GM12878 (cell line): Measurements from ENCODE around the gene RALB. TPM values are rescaled to one million over a fixed set of nuclear protein-coding genes. Genes with fewer than 3 reads are reported as not detected.

Experiments
- BMI1 ChIP-seq: fragments of 450-650 bp; IDR thresholded peaks from 2 replicates; pipeline ENCODE4 v1.6.1; 2016; ENCODE audit warnings: mild to moderate bottlenecking, moderate library complexity, borderline replicate concordance
- E2F4 ChIP-seq: IDR thresholded peaks from 2 replicates; pipeline ENCODE4 v1.6.1; 2012; ENCODE audit warnings: low read depth, low read length, improper control_type of control experiment
- ETV6 ChIP-seq, 2 experiments: fragments of 450-650 bp in 1 of 2; IDR thresholded peaks in 1 of 2; conservative IDR thresholded peaks in 1 of 2; 2 replicates each; pipeline ENCODE4 v1.6.1; 2014; ENCODE audit warnings: antibody characterized with exemption in 1 of 2, borderline replicate concordance in 1 of 2, low read depth in 1 of 2, mild to moderate bottlenecking in 1 of 2, moderate library complexity in 1 of 2
- FOXM1 ChIP-seq: IDR thresholded peaks from 2 replicates; pipeline ENCODE4 v1.6.1; 2012; ENCODE audit warnings: low read depth, mild to moderate bottlenecking, inconsistent platforms, low read length, moderate library complexity
- HDAC2 ChIP-seq: fragments of 200-600 bp; sonication (generic); IDR thresholded peaks from 2 replicates; pipeline ENCODE4 v1.6.1; 2017
- NBN ChIP-seq: fragments of 450-650 bp; IDR thresholded peaks from 2 replicates; pipeline ENCODE4 v1.6.1; 2016
- NFYA ChIP-seq: IDR thresholded peaks from 2 replicates; pipeline ENCODE4 v1.6.1; 2011; ENCODE audit warnings: low read depth, mild to moderate bottlenecking, low read length, improper control_type of control experiment, borderline replicate concordance
- NFYB ChIP-seq: IDR thresholded peaks from 2 replicates; pipeline ENCODE4 v1.6.1; 2011; ENCODE audit warnings: low read depth, mild to moderate bottlenecking, low read length, improper control_type of control experiment, moderate library complexity; ENCODE audit not compliant: insufficient read depth
- PAX5 ChIP-seq: IDR thresholded peaks from 2 replicates; pipeline ENCODE4 v1.6.1; 2011; ENCODE audit warnings: low read depth, low read length, borderline replicate concordance
- PKNOX1 ChIP-seq: fragments of 450-650 bp; IDR thresholded peaks from 2 replicates; pipeline ENCODE4 v1.6.1; 2016; ENCODE audit warnings: mild to moderate bottlenecking
- POLR2AphosphoS5 ChIP-seq: IDR thresholded peaks from 2 replicates; pipeline ENCODE4 v1.6.1; 2011; ENCODE audit warnings: mild to moderate bottlenecking, low read length, inconsistent platforms
- SMAD1 ChIP-seq: fragments of 450-650 bp; IDR thresholded peaks from 2 replicates; pipeline ENCODE4 v1.6.1; 2018; ENCODE audit warnings: mild to moderate bottlenecking, low read depth; ENCODE audit not compliant: partially characterized antibody
- SREBF2 ChIP-seq: IDR thresholded peaks from 2 replicates; pipeline ENCODE4 v1.6.1; 2012; ENCODE audit warnings: mild to moderate bottlenecking, low read length
- STAT1 ChIP-seq: fragments of 450-650 bp; conservative IDR thresholded peaks from 2 replicates; pipeline ENCODE4 v1.6.1; 2014; ENCODE audit warnings: antibody characterized with exemption, mild to moderate bottlenecking
- polyA plus RNA-seq, 11 experiments: library from polyadenylated mRNA; depleted of rRNA in 4 of 11; unstranded in 6 of 11; stranded (reverse) in 5 of 11; fragments of >200 nt; fragmentation: Nextera tagmentation in 4 of 11; fragmentation: Illumina TruSeq in 1 of 11; extraction: Ambion mirVana in 4 of 11; extraction: Trizol in 1 of 11; gene quantifications; 1 replicate in 1 of 11; 2 replicates in 10 of 11; pipeline versions ENCODE4 v1.2.1 to v1.2.3, GENCODE V29; 2011 to 2016; ENCODE audit warnings: inconsistent platforms in 2 of 11, missing spikeins in 2 of 11, low read depth in 1 of 11
- total RNA-seq, 4 experiments: library from RNA; depleted of rRNA in 3 of 4; stranded (reverse); fragments of >200 nt in 3 of 4; fragmentation: Illumina TruSeq in 1 of 4; extraction: Trizol in 1 of 4; gene quantifications; 2 replicates each; pipeline versions ENCODE4 v1.2.1 to v1.2.3, GENCODE V29; 2013 to 2021
- TF ChIP-seq, protein P1 (sequence below): IDR thresholded peaks from 2 replicates; pipeline ENCODE4 v1.6.1; 2012; ENCODE audit warnings: low read depth, low read length, improper control_type of control experiment
- TF ChIP-seq, protein P2 (sequence below): IDR thresholded peaks from 2 replicates; pipeline ENCODE4 v1.6.1; 2012; ENCODE audit warnings: improper control_type of control experiment, low read depth, low read length; ENCODE audit not compliant: insufficient replicate concordance
- TF ChIP-seq, protein P3 (sequence below): fragments of 450-650 bp; IDR thresholded peaks from 2 replicates; pipeline ENCODE4 v1.6.1; 2018; ENCODE audit warnings: mild to moderate bottlenecking, low read depth, moderate library complexity; ENCODE audit not compliant: partially characterized antibody
- TF ChIP-seq, protein P4 (sequence below): IDR thresholded peaks from 2 replicates; pipeline ENCODE4 v1.6.1; 2011; ENCODE audit warnings: low read depth, mild to moderate bottlenecking, low read length, moderate library complexity, borderline replicate concordance; ENCODE audit errors: extremely low read depth

Gene RALB
- total and polyA plus RNA-seq, 10 of the 15 experiments (the other 5 are each of a cell fraction or from before 2014, with no cell fraction given), result 8.3 to 54.0 (median 24.2) TPM

- TF ChIP-seq, protein P1, sequence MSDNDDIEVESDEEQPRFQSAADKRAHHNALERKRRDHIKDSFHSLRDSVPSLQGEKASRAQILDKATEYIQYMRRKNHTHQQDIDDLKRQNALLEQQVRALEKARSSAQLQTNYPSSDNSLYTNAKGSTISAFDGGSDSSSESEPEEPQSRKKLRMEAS, result no peak; the same call in 1 of the 2 replicates
- TF ChIP-seq HDAC2, result no peak
- no peak for TF ChIP-seq BMI1
- TF ChIP-seq POLR2AphosphoS5, result no peak
- no peak for TF ChIP-seq PAX5
- TF ChIP-seq NBN, result no peak
- no peak for TF ChIP-seq SREBF2
- TF ChIP-seq ETV6 (conservative IDR thresholded peaks at IDR 0.05 in 1 of 2, IDR thresholded peaks at IDR 0.05 in 1 of 2; ENCODE audit: borderline replicate concordance in 1 of 2, low read depth in 1 of 2), result peak in 1 of 2 experiments; percentile 78; a peak in 2 of 4 replicates
- TF ChIP-seq NFYB, result no peak
- TF ChIP-seq PKNOX1, result no peak
- no peak for TF ChIP-seq STAT1
- TF ChIP-seq E2F4, result no peak
- TF ChIP-seq, protein P2, sequence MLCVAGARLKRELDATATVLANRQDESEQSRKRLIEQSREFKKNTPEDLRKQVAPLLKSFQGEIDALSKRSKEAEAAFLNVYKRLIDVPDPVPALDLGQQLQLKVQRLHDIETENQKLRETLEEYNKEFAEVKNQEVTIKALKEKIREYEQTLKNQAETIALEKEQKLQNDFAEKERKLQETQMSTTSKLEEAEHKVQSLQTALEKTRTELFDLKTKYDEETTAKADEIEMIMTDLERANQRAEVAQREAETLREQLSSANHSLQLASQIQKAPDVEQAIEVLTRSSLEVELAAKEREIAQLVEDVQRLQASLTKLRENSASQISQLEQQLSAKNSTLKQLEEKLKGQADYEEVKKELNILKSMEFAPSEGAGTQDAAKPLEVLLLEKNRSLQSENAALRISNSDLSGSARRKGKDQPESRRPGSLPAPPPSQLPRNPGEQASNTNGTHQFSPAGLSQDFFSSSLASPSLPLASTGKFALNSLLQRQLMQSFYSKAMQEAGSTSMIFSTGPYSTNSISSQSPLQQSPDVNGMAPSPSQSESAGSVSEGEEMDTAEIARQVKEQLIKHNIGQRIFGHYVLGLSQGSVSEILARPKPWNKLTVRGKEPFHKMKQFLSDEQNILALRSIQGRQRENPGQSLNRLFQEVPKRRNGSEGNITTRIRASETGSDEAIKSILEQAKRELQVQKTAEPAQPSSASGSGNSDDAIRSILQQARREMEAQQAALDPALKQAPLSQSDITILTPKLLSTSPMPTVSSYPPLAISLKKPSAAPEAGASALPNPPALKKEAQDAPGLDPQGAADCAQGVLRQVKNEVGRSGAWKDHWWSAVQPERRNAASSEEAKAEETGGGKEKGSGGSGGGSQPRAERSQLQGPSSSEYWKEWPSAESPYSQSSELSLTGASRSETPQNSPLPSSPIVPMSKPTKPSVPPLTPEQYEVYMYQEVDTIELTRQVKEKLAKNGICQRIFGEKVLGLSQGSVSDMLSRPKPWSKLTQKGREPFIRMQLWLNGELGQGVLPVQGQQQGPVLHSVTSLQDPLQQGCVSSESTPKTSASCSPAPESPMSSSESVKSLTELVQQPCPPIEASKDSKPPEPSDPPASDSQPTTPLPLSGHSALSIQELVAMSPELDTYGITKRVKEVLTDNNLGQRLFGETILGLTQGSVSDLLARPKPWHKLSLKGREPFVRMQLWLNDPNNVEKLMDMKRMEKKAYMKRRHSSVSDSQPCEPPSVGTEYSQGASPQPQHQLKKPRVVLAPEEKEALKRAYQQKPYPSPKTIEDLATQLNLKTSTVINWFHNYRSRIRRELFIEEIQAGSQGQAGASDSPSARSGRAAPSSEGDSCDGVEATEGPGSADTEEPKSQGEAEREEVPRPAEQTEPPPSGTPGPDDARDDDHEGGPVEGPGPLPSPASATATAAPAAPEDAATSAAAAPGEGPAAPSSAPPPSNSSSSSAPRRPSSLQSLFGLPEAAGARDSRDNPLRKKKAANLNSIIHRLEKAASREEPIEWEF, result no peak
- TF ChIP-seq, protein P3, sequence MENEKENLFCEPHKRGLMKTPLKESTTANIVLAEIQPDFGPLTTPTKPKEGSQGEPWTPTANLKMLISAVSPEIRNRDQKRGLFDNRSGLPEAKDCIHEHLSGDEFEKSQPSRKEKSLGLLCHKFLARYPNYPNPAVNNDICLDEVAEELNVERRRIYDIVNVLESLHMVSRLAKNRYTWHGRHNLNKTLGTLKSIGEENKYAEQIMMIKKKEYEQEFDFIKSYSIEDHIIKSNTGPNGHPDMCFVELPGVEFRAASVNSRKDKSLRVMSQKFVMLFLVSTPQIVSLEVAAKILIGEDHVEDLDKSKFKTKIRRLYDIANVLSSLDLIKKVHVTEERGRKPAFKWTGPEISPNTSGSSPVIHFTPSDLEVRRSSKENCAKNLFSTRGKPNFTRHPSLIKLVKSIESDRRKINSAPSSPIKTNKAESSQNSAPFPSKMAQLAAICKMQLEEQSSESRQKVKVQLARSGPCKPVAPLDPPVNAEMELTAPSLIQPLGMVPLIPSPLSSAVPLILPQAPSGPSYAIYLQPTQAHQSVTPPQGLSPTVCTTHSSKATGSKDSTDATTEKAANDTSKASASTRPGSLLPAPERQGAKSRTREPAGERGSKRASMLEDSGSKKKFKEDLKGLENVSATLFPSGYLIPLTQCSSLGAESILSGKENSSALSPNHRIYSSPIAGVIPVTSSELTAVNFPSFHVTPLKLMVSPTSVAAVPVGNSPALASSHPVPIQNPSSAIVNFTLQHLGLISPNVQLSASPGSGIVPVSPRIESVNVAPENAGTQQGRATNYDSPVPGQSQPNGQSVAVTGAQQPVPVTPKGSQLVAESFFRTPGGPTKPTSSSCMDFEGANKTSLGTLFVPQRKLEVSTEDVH, result no peak
- TF ChIP-seq FOXM1, result no peak
- no peak for TF ChIP-seq NFYA
- TF ChIP-seq, protein P4, sequence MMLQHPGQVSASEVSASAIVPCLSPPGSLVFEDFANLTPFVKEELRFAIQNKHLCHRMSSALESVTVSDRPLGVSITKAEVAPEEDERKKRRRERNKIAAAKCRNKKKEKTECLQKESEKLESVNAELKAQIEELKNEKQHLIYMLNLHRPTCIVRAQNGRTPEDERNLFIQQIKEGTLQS, result no peak
- TF ChIP-seq SMAD1, result no peak
These were observed 600 bp downstream of the RALB start (continued) for GRCh38 chr2:120253021-120253882.
